Measurements from ENCODE around the gene ITPR3. TPM values are rescaled to one million over a fixed set of nuclear protein-coding genes. Genes with fewer than 3 reads are reported as not detected.
A peak's percentile ranks its signal among the peaks of the same experiment; 100 is the strongest.

Gene ITPR3
- total and polyA plus RNA-seq, 2 of the 13 experiments (the other 11 are each of a cell fraction or from before 2014, with no cell fraction given), result 3.8 to 21.4 TPM

GRCh38 chr6:33688451-33689147 is 67.5 kb downstream of the ITPR3 start:
- POLR2A ChIA-PET, result no interaction called here
- H4K20me1 ChIP-seq (ENCODE audit: insufficient read depth, low read length), result no peaks in the 10 kb centered on the region; the same call in 1 of the 2 replicates
- 98% methylated on average over 19 of the region's 25 CpGs for WGBS (ENCODE audit: low lambda C conversion rate)
- TF ChIP-seq SNAPC2 (CRISPR knock-in tag; IDR thresholded peaks at IDR 0.05) (no peak), AGO2 (optimal IDR thresholded peaks at IDR 0.05; ENCODE audit: low read depth, low read length) (peak; percentile 44)
- in situ Hi-C loops (cut with HindIII; ENCODE audit: extremely low pct_ligation_motif_present, low pct_unique_long_range_greater_than_20kb), result no loop called here
- no peak overlapping the region for H2AFZ ChIP-seq (ENCODE audit: low read length)
- FAIRE-seq, result no peak
- DNase-seq (ENCODE audit: low spot score), result no peak
- CTCF ChIA-PET (ENCODE audit: low intra/inter-chr PET ratio, low total read pairs), result no interaction called here
- intact Hi-C loops (cut with micrococcal nuclease; ENCODE audit: unreplicated experiment), result no loop called here
- no peaks in the 10 kb centered on the region for H3K9me3 ChIP-seq (ENCODE audit: low read length)
- H3K79me2 ChIP-seq (ENCODE audit: insufficient read depth, low read length), result no peaks in the 10 kb centered on the region
- H3K27ac ChIP-seq (ENCODE audit: extremely low read length, insufficient read depth, low read length), result no peak overlapping the region
- H3K4me2 ChIP-seq (ENCODE audit: low read depth, low read length), result no peak overlapping the region
- no peak overlapping the region for H3K4me3 ChIP-seq (replicated peaks in 1 of 3; ENCODE audit: insufficient read depth in 1 of 3, low read depth in 2 of 3, low read length in 3 of 3)
- H3K9ac ChIP-seq (ENCODE audit: insufficient read depth, low read depth, low read length), result no peak overlapping the region
- BruUV-seq (replicated peaks), result no TSS peak
- H3K4me1 ChIP-seq (ENCODE audit: insufficient read depth, low read length), result no peaks in the 10 kb centered on the region
- no peak; the same call in 2 of the 3 replicates for ATAC-seq
- peaks cover 23 to 40% of the 10 kb centered on the region in 2 experiments; a peak in 3 of 5 replicates for H3K36me3 ChIP-seq (replicated peaks in 1 of 2; ENCODE audit: control insufficient read depth in 1 of 2, insufficient read depth in 2 of 2, low read length in 2 of 2)
- no peaks in the 10 kb centered on the region for H3K27me3 ChIP-seq (ENCODE audit: control insufficient read depth in 1 of 2, insufficient read depth in 2 of 2, low read length in 2 of 2)

- Histone ChIP-seq H3K9me3 (ENCODE audit: low read length) (no peaks in the 10 kb centered on the region), H3K4me1 (ENCODE audit: insufficient read depth, low read length) (no peaks in the 10 kb centered on the region), H3K4me2 (ENCODE audit: low read depth, low read length) (no peak overlapping the region), H4K20me1 (ENCODE audit: insufficient read depth, low read length) (no peaks in the 10 kb centered on the region; the same call in 1 of the 2 replicates), H3K79me2 (ENCODE audit: insufficient read depth, low read length) (no peaks in the 10 kb centered on the region), H2AFZ (ENCODE audit: low read length) (no peak overlapping the region), H3K27me3 (ENCODE audit: control insufficient read depth in 1 of 2, insufficient read depth in 2 of 2, low read length in 2 of 2) (no peaks in the 10 kb centered on the region), H3K4me3 (replicated peaks in 1 of 3; ENCODE audit: insufficient read depth in 1 of 3, low read depth in 2 of 3, low read length in 3 of 3) (no peak overlapping the region), H3K9ac (ENCODE audit: insufficient read depth, low read depth, low read length) (no peak overlapping the region), H3K27ac (ENCODE audit: extremely low read length, insufficient read depth, low read length) (no peak overlapping the region), H3K36me3 (replicated peaks in 1 of 2; ENCODE audit: control insufficient read depth in 1 of 2, insufficient read depth in 2 of 2, low read length in 2 of 2) (peaks cover 24 to 40% of the 10 kb centered on the region in 2 experiments; a peak in 3 of 5 replicates)
- no peak for DNase-seq (ENCODE audit: low spot score)
- ChIA-PET CTCF (ENCODE audit: low intra/inter-chr PET ratio, low total read pairs) (no interaction called here), POLR2A (no interaction called here)
- BruUV-seq (replicated peaks), result no TSS peak
- intact Hi-C loops (cut with micrococcal nuclease; ENCODE audit: unreplicated experiment) (no loop called here), in situ Hi-C loops (cut with HindIII; ENCODE audit: extremely low pct_ligation_motif_present, low pct_unique_long_range_greater_than_20kb) (no loop called here)
- WGBS (ENCODE audit: low lambda C conversion rate), result 90% methylated on average over 12 of the region's 12 CpGs
- no peak for ATAC-seq
- FAIRE-seq, result no peak
- TF ChIP-seq SMAD3 (CRISPR knock-in tag; IDR thresholded peaks at IDR 0.05) (no peak), ZBTB43 (CRISPR knock-in tag; conservative IDR thresholded peaks at IDR 0.05) (no peak), ZMAT3 (CRISPR knock-in tag; conservative IDR thresholded peaks at IDR 0.05) (no peak), ZNF784 (CRISPR knock-in tag; IDR thresholded peaks at IDR 0.05; ENCODE audit: borderline replicate concordance) (no peak), ZFP41 (CRISPR knock-in tag; IDR thresholded peaks at IDR 0.05; ENCODE audit: borderline replicate concordance) (no peak), GZF1 (CRISPR knock-in tag; IDR thresholded peaks at IDR 0.05) (no peak), HBP1 (CRISPR knock-in tag; IDR thresholded peaks at IDR 0.05; ENCODE audit: low read depth) (no peak), ZNF687 (CRISPR knock-in tag; IDR thresholded peaks at IDR 0.05) (no peak)
These were observed 68.0 kb downstream of the ITPR3 start for GRCh38 chr6:33689148-33689494.

Measured in HepG2 (cell line).